ENCODE measurements around the gene RASSF4.

Gene RASSF4

DNA sequence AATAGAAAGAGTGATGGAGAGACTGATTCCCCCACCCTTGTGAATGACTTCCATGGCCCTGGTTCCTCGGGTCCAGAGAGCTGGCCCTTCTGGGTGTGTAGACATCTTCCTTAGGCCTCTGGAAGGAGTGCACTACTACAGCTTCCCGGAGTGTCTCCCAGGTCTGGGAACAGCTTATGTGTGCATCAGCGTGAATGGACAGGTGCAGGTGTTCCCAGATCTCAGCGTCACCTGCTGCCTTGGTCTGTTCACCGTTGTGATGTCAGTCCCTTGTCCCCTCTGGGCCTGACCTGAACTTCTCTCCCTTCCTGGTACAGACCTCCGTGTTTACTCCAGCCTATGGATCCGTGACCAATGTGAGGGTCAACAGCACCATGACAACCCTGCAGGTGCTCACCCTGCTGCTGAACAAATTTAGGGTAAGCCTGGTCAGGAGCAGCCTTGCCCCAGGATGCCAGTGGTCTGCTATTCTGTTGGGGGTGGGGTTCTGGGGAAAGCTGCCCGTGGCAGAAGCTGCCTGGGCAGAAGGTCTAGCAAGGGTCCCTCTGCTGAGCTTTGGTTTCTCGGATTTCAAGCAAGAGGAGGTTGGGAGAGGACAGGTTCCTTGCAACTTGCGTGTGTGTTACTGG, 29.5 kb downstream of the RASSF4 start:
- no peak for DNase-seq (ENCODE audit: low read depth, low spot score)

GRCh38 chr10:44989597-44990301, 30.1 kb downstream of the RASSF4 start:
- no peak for DNase-seq (ENCODE audit: low read depth, low spot score)

GRCh38 chr10:44990302-44990655, 30.7 kb downstream of the RASSF4 start:
- DNase-seq (ENCODE audit: low read depth, low spot score), result no peak

GRCh38 chr10:44990965-44991364, 31.4 kb downstream of the RASSF4 start:
- DNase-seq (ENCODE audit: low read depth, low spot score), result no peak

GRCh38 chr10:44991571-44991970, 32.0 kb downstream of the RASSF4 start:
- no peak for DNase-seq (ENCODE audit: low read depth, low spot score)

DNA sequence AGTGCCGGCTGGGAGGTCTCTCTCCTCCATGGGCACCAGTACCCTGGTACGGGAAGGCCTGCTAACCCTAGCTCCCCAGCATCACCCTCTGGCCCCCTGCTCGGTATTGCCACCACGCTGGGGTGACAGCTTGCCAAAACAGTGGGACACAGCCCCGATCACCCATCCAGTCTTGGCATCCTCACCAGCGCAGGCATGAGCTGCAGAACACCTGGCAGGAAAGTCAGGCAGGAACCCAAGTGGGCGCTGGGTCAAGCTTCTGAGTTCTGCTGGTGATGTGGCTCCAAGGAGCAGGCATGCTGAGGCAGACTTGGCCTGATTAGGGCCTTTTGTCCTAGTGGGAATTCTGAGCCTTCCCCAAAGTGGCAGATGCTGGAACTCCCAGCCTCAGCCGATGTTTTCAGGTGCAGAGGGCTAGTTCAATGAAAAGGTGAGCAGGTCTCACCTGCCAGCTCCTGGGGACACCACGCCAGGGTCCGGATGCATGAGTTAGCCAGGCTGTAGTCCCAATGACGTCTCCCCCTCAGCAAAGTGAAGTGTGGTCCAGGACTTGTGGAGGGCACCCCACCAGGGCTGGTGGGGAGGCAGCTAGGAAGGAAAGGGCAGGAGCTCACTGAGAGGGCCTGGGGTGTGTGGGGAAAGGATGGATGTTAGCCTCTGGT, 32.6 kb downstream of the RASSF4 start:
- no peak for DNase-seq (ENCODE audit: low read depth, low spot score)

- DNase-seq (ENCODE audit: low read depth, low spot score), result no peak
Measured at GRCh38 chr10:44992732-44993225, 33.2 kb downstream of the RASSF4 start.

DNA sequence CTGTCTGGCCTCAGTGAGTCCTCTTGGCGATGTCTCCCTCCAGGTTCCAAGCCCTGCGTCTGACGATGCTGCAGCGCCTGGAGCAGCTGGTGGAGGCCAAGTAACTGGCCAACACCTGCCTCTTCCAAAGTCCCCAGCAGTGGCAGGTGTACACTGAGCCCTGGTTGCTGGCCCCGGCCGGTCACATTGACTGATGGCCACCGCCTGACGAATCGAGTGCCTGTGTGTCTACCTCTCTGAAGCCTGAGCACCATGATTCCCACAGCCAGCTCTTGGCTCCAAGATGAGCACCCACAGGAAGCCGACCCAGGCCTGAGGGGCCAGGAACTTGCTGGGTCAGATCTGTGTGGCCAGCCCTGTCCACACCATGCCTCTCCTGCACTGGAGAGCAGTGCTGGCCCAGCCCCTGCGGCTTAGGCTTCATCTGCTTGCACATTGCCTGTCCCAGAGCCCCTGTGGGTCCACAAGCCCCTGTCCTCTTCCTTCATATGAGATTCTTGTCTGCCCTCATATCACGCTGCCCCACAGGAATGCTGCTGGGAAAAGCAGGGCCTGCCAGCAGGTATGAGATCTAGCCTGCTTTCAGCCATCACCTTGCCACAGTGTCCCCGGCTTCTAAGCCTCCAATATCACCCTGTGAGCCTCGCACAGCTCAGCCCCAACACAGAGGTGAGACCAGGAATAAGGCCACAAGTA, 33.8 kb downstream of the RASSF4 start:
- no peak for DNase-seq (ENCODE audit: low read depth, low spot score)

GRCh38 chr10:44993922-44994751, 34.5 kb downstream of the RASSF4 start:
- DNase-seq (ENCODE audit: low read depth, low spot score), result no peak

- DNase-seq (ENCODE audit: low read depth, low spot score), result no peak
Measured at GRCh38 chr10:44994752-44995530, 35.3 kb downstream of the RASSF4 start.

DNA sequence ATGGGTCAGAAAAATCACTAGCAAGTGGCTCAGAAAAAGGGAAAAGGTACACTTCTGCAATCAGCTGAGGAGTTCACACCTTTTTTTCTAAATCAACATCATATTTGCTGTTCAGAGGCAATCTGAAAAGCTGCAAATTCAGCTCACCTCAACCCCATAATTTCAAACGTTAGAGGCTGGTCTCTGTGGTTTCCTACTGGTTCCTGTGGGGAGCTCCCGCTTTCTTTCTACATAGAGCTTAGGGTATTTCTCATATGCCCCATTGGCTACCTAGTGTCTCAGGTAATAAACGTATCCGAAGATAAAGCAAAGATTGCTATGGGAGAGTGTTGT, 35.9 kb downstream of the RASSF4 start:
- no peak for DNase-seq (ENCODE audit: low read depth, low spot score)

- DNase-seq (ENCODE audit: low read depth, low spot score), result peak; percentile 86
Measured at GRCh38 chr10:44995914-44996669, 36.5 kb downstream of the RASSF4 start.

- no peak for DNase-seq (ENCODE audit: low read depth, low spot score)
Measured at GRCh38 chr10:44997105-44997748, 37.6 kb downstream of the RASSF4 start.

DNA sequence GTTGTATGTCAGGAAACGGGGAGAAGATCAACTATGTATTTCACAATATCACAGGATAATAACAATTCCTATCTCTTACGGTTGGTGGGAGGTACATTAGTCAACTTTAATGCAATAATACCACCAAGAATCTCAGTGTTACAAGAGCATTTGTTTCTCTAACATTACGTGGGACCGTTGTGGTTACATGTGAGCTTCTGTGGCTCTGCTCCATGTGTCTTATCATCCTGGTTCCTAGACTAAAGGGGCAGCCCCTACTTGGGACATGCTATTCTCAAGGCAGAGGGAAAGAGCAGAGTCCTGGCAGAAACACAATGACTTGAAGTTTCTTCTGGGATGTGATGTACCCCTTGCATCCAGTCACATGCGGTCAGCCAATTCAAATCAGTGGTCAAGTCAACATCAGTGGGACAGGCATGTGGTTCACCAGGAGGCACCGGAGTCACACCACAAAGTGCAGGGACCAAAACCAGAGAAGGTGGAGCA, 38.6 kb downstream of the RASSF4 start:
- DNase-seq (ENCODE audit: low read depth, low spot score), result no peak

GRCh38 chr10:45000138-45000751, 40.6 kb downstream of the RASSF4 start:
- no peak for DNase-seq (ENCODE audit: low read depth, low spot score)

GRCh38 chr10:45000752-45001380, 41.3 kb downstream of the RASSF4 start, which contains the start of gene ZNF22:
Gene ZNF22 (plus strand): TSS chr10:45000923. CDS start chr10:45003369, 2,446 bp downstream.
- DNase-seq (ENCODE audit: low read depth, low spot score), result no peak

GRCh38 chr10:45001381-45002148, 42.0 kb downstream of the RASSF4 start:
- no peak for DNase-seq (ENCODE audit: low read depth, low spot score)

Data from smooth muscle cell of the brain vasculature (primary cell).